K562 (cell line): Measurements from ENCODE around the gene MEAF6. TPM values are rescaled to one million over a fixed set of nuclear protein-coding genes. Genes with fewer than 3 reads are reported as not detected.

Experiments
- ATAC-seq: fragments of 200-7000 bp; cut with Tn5 transposase; 3 replicates; pipeline ENCODE4 v1.9.1; 2020; ENCODE audit warnings: moderate library complexity
- BruUV-seq: library from RNA; stranded (reverse); fragments of 400-500 nt; replicated peaks from 2 replicates; lab custom pipeline; 2021; lab: Mats Ljungman, UMichigan
- CTCF ChIA-PET: fragments of 300-600 bp; formaldehyde crosslinking; extraction: SDS; loops from one replicate; lab custom pipeline; 2021; ENCODE audit warnings: low intra/inter-chr PET ratio; lab: Yijun Ruan, JAX
- POLR2A ChIA-PET: fragments of 300-600, 350-650 bp; sonication (Branson Sonifier 250); formaldehyde crosslinking; extraction: SDS; loops from one replicate; lab custom pipeline; 2021; ENCODE audit warnings: antibody characterized with exemption, inconsistent platforms; lab: Yijun Ruan, JAX
- DNase-seq, 4 experiments: peaks; one replicate each; pipeline versions ENCODE4 v3.0.0 to v3.0.0-alpha.2; 2011 to 2018; ENCODE audit warnings: low spot score in 3 of 4, mixed read lengths in 3 of 4; ENCODE audit errors: extremely low read depth in 1 of 4
- FAIRE-seq: peaks from 2 replicates; lab custom pipeline; 2011; peaks lifted over from hg19 to GRCh38; lab: Jason Lieb, UNC
- H2AFZ ChIP-seq: 2 replicates; pipeline ENCODE4 v1.6.0; 2011; ENCODE audit warnings: low read depth, low read length, control low read depth, inconsistent platforms
- H3K27ac ChIP-seq: fragments of 200-600 bp; 3 replicates; pipeline ENCODE4 v1.8.0; 2011; ENCODE audit warnings: low read depth, mild to moderate bottlenecking, control low read depth, inconsistent platforms, low read length, moderate library complexity, mixed read lengths; ENCODE audit errors: extremely low read depth
- H3K27me3 ChIP-seq, 2 experiments: fragments of 300-600 bp in 1 of 2; 2 replicates in 1 of 2; 3 replicates in 1 of 2; pipeline versions ENCODE4 v1.6.0 to v1.8.0; 2011; ENCODE audit warnings: inconsistent platforms in 2 of 2, low read length in 2 of 2, mild to moderate bottlenecking in 1 of 2, mixed read lengths in 1 of 2, moderate library complexity in 1 of 2; ENCODE audit not compliant: control insufficient read depth in 2 of 2, insufficient read depth in 2 of 2
- H3K36me3 ChIP-seq: fragments of 300-600 bp; 3 replicates; pipeline ENCODE4 v1.8.0; 2011; ENCODE audit warnings: mild to moderate bottlenecking, low read length, inconsistent platforms; ENCODE audit not compliant: control insufficient read depth, insufficient read depth
- H3K4me1 ChIP-seq, 2 experiments: fragments of 200-600 bp in 1 of 2; replicated peaks in 1 of 2; 2 replicates in 1 of 2; 3 replicates in 1 of 2; pipeline versions ENCODE4 v1.5.1 to v1.8.0; 2011; ENCODE audit warnings: inconsistent platforms in 2 of 2, low read length in 2 of 2, mild to moderate bottlenecking in 1 of 2, mixed read lengths in 1 of 2, moderate library complexity in 1 of 2; ENCODE audit not compliant: control insufficient read depth in 2 of 2, insufficient read depth in 2 of 2
- H3K4me2 ChIP-seq: 2 replicates; pipeline ENCODE4 v1.6.1; 2011; ENCODE audit warnings: low read length, control low read depth, inconsistent platforms, mixed read lengths; ENCODE audit not compliant: insufficient read depth
- H3K4me3 ChIP-seq: fragments of 200-600 bp; sonication (generic), shearing (Covaris generic); 2 replicates; pipeline ENCODE4 v1.5.1; 2016; ENCODE audit warnings: control low read depth, inconsistent platforms
- H3K79me2 ChIP-seq: fragments of 200-600 bp; 3 replicates; pipeline ENCODE4 v1.8.0; 2011; ENCODE audit warnings: low read length, inconsistent platforms; ENCODE audit not compliant: control insufficient read depth, insufficient read depth
- H3K9ac ChIP-seq, 2 experiments: 2 replicates each; pipeline versions ENCODE4 v1.6.0 to v1.6.1; 2011; ENCODE audit warnings: low read depth in 2 of 2, low read length in 2 of 2, control low read depth in 1 of 2, inconsistent platforms in 1 of 2, mild to moderate bottlenecking in 1 of 2, mixed read lengths in 1 of 2; ENCODE audit not compliant: insufficient read depth in 1 of 2
- H3K9me1 ChIP-seq: one replicate; pipeline ENCODE4 v1.6.0; 2011; ENCODE audit warnings: inconsistent platforms, mild to moderate bottlenecking, low read length, moderate library complexity; ENCODE audit not compliant: control insufficient read depth, insufficient read depth
- H3K9me3 ChIP-seq: replicated peaks from 2 replicates; pipeline ENCODE4 v1.5.1; 2011; ENCODE audit warnings: low read depth, low read length, inconsistent platforms; ENCODE audit not compliant: control insufficient read depth, insufficient read depth
- H4K20me1 ChIP-seq: replicated peaks from 2 replicates; pipeline ENCODE4 v1.6.1; 2011; ENCODE audit warnings: low read length, inconsistent platforms, mixed read lengths; ENCODE audit not compliant: control insufficient read depth, insufficient read depth
- ATF7 ChIP-seq: fragments of 450-650 bp; IDR thresholded peaks from 2 replicates; pipeline ENCODE4 v1.7.1; 2014; ENCODE audit warnings: mild to moderate bottlenecking, moderate library complexity
- CBFA2T3 ChIP-seq: fragments of 450-650 bp; IDR thresholded peaks from 2 replicates; pipeline ENCODE4 v1.6.1; 2017
- ELF4 ChIP-seq: fragments of 450-650 bp; formaldehyde crosslinking; IDR thresholded peaks from 2 replicates; pipeline ENCODE4 v1.4.0; 2022; ENCODE audit warnings: missing genetic modification characterization
- FOXJ3 ChIP-seq: sonication (generic); formaldehyde crosslinking; IDR thresholded peaks from 2 replicates; pipeline ENCODE4 v1.4.0; 2020; ENCODE audit warnings: mild to moderate bottlenecking, missing genetic modification reagents
- KDM1A ChIP-seq, 2 experiments: fragments of 450-650 bp; IDR thresholded peaks; 2 replicates each; pipeline ENCODE4 v1.6.1; 2016; ENCODE audit warnings: mild to moderate bottlenecking in 2 of 2
- KLF13 ChIP-seq: fragments of 450-650 bp; IDR thresholded peaks from 2 replicates; pipeline ENCODE4 v1.6.1; 2016; ENCODE audit warnings: missing genetic modification characterization, low read depth, mild to moderate bottlenecking, missing compliant biosample characterization, moderate library complexity, borderline replicate concordance
- LARP7 ChIP-seq: fragments of 450-650 bp; IDR thresholded peaks from 2 replicates; pipeline ENCODE4 v1.6.1; 2016
- NFYB ChIP-seq: IDR thresholded peaks from 2 replicates; pipeline ENCODE4 v1.6.1; 2011; ENCODE audit warnings: mild to moderate bottlenecking, moderate library complexity; ENCODE audit not compliant: insufficient read length; ENCODE audit errors: extremely low read depth
- NUFIP1 ChIP-seq: fragments of 450-650 bp; IDR thresholded peaks from 2 replicates; pipeline ENCODE4 v1.6.1; 2018; ENCODE audit not compliant: partially characterized antibody
- PHF8 ChIP-seq: fragments of 200-600 bp; sonication (generic); IDR thresholded peaks from 2 replicates; pipeline ENCODE4 v1.6.1; 2012; ENCODE audit warnings: mixed run types, mild to moderate bottlenecking, inconsistent platforms, low read length, moderate library complexity, borderline replicate concordance
- POLR3G ChIP-seq: IDR thresholded peaks from 2 replicates; pipeline ENCODE4 v1.6.1; 2011; ENCODE audit not compliant: insufficient read length, insufficient replicate concordance; ENCODE audit errors: extremely low read depth
- SNIP1 ChIP-seq: fragments of 450-650 bp; IDR thresholded peaks from 2 replicates; pipeline ENCODE4 v1.7.1; 2017; ENCODE audit warnings: low read depth, mild to moderate bottlenecking
- SPI1 ChIP-seq: IDR thresholded peaks from 2 replicates; pipeline ENCODE4 v1.6.1; 2011; ENCODE audit warnings: low read depth, low read length, control low read depth, borderline replicate concordance
- STAT5A ChIP-seq: IDR thresholded peaks from 2 replicates; pipeline ENCODE4 v1.6.1; 2012; ENCODE audit warnings: low read length, inconsistent platforms, borderline replicate concordance
- YBX1 ChIP-seq: fragments of 450-650 bp; IDR thresholded peaks from 2 replicates; pipeline ENCODE4 v1.7.1; 2016; ENCODE audit warnings: mild to moderate bottlenecking
- ZNF23 ChIP-seq: fragments of 250-450 bp; sonication (Bioruptor Pico); IDR thresholded peaks from 2 replicates; pipeline ENCODE4 v1.4.0; 2020; ENCODE audit warnings: mild to moderate bottlenecking
- ZNF274 ChIP-seq: IDR thresholded peaks from 2 replicates; pipeline ENCODE4 v1.6.1; 2011; ENCODE audit warnings: low read depth, mild to moderate bottlenecking, low read length, moderate library complexity, borderline replicate concordance
- WGBS: fragments of 100-300 bp; shearing (Covaris generic); methylation state at CpG from one replicate; pipeline ENCODE4 v1.1.6; 2016; ENCODE audit warnings: low coverage, mixed read lengths; ENCODE audit not compliant: insufficient coverage; ENCODE audit errors: missing lambda C conversion rate; 5-methylcytosine and 5-hydroxymethylcytosine counted together
- in situ Hi-C: fragments of 300-500 bp; cut with MboI; formaldehyde crosslinking; loops from 4 replicates; pipeline ENCODE4 v1.15.0; 2018; ENCODE audit warnings: inconsistent platforms, mixed read lengths
- intact Hi-C: fragments of 100-400 bp; cut with micrococcal nuclease; formaldehyde crosslinking; loops from 2 replicates; pipeline ENCODE4 v1.14.2; 2022
- polyA plus RNA-seq, 8 experiments: library from polyadenylated mRNA; depleted of rRNA in 4 of 8; stranded (reverse) in 5 of 8; unstranded in 3 of 8; fragments of >200 nt; fragmentation: Nextera tagmentation in 2 of 8; fragmentation: Illumina TruSeq in 1 of 8; extraction: Ambion mirVana in 2 of 8; extraction: Trizol in 1 of 8; gene quantifications; 2 replicates each; pipeline versions ENCODE4 v1.2.1 to v1.2.3, GENCODE V29; 2011 to 2014; ENCODE audit warnings: inconsistent platforms in 1 of 8, missing spikeins in 1 of 8
- total RNA-seq, 7 experiments: library from RNA; depleted of rRNA in 6 of 7; stranded (reverse); fragments of >200 nt in 6 of 7; fragmentation: Illumina TruSeq in 2 of 7; extraction: Trizol in 2 of 7; gene quantifications; 2 replicates each; pipeline versions ENCODE4 v1.2.1 to v1.2.3, GENCODE V29; 2011 to 2021; ENCODE audit warnings: low replicate concordance in 1 of 7
- TF ChIP-seq, protein P1 (sequence below): sonication (generic); formaldehyde crosslinking; IDR thresholded peaks from 2 replicates; pipeline ENCODE4 v1.5.0; 2020; ENCODE audit warnings: missing genetic modification reagents
- TF ChIP-seq, protein P2 (sequence below): fragments of 250-450 bp; sonication (Bioruptor Pico); IDR thresholded peaks from 2 replicates; pipeline ENCODE4 v1.5.0; 2020; ENCODE audit warnings: mild to moderate bottlenecking
- TF ChIP-seq, protein P3 (sequence below): sonication (generic); formaldehyde crosslinking; IDR thresholded peaks from 2 replicates; pipeline ENCODE4 v1.8.1; 2023; ENCODE audit warnings: mild to moderate bottlenecking, missing genetic modification reagents, moderate library complexity

The MEAF6 gene
- total and polyA plus RNA-seq, 9 of the 15 experiments (the other 6 are each of a cell fraction or from before 2014, with no cell fraction given), result 55.0 to 151 (median 92.3) TPM

DNA sequence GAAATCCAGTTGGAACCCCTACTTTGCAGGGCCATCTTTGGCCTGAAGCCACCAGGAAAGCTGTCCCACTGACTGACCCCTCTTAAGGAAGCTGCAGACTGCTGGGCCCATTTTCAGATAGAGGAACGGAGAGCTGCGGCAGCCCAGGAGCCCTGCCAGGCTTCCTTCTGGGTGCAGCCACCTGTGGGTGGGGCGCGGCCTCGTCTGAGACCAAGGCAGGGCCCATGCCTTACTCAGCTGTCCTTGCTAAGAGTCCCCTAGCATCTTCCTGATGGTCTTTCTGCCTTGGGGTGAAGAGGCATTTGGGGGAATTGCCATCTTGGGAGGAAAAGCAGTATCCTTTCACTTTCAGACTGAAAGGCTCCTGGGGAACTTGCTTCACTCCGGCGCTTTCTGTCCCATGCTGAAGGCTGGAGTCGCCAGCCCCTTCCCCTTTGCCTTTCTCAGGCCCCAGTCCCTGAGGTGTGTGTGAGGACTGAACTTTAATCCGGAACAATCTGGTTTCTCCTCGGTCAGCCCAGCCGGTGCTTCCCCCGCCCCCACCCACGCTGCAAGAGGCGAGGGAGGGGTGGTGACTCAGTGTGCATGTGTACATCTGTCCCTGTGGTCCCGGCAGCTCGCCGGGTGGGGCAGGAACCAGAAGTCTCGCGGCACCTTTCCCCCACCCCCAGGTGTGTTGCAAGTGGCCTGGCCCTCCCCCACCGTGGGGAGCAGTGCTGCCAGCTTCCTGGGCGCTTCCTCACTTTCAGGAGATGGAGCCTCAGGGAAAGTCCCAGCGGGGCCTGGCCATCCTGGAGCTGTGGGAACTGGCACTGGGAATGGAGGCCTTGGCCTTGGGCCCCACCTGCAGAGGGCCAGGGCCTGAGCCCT lies 35.1 kb downstream of the MEAF6 start:
- peak; percentile 94 for FAIRE-seq
- peaks cover 90% of the 10 kb centered on the region for H3K36me3 ChIP-seq
- CTCF ChIA-PET, result no interaction called here
- TF ChIP-seq POLR3G, result no peak
- TF ChIP-seq, protein P1, sequence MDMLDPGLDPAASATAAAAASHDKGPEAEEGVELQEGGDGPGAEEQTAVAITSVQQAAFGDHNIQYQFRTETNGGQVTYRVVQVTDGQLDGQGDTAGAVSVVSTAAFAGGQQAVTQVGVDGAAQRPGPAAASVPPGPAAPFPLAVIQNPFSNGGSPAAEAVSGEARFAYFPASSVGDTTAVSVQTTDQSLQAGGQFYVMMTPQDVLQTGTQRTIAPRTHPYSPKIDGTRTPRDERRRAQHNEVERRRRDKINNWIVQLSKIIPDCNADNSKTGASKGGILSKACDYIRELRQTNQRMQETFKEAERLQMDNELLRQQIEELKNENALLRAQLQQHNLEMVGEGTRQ, result no peak
- TF ChIP-seq ZNF23 (CRISPR knock-in tag), result 0 out of 2 replicates have a peak, but pooled peaks have one; percentile 6
- TF ChIP-seq SNIP1, result no peak
- TF ChIP-seq, protein P2, sequence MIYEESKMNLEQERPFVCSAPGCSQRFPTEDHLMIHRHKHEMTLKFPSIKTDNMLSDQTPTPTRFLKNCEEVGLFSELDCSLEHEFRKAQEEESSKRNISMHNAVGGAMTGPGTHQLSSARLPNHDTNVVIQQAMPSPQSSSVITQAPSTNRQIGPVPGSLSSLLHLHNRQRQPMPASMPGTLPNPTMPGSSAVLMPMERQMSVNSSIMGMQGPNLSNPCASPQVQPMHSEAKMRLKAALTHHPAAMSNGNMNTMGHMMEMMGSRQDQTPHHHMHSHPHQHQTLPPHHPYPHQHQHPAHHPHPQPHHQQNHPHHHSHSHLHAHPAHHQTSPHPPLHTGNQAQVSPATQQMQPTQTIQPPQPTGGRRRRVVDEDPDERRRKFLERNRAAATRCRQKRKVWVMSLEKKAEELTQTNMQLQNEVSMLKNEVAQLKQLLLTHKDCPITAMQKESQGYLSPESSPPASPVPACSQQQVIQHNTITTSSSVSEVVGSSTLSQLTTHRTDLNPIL (CRISPR knock-in tag), result no peak
- TF ChIP-seq NUFIP1, result no peak
- TF ChIP-seq ZNF274, result no peak
- TF ChIP-seq NFYB, result no peak
- TF ChIP-seq YBX1, result no peak
- TF ChIP-seq CBFA2T3, result peak; percentile 75
- TF ChIP-seq, protein P3, sequence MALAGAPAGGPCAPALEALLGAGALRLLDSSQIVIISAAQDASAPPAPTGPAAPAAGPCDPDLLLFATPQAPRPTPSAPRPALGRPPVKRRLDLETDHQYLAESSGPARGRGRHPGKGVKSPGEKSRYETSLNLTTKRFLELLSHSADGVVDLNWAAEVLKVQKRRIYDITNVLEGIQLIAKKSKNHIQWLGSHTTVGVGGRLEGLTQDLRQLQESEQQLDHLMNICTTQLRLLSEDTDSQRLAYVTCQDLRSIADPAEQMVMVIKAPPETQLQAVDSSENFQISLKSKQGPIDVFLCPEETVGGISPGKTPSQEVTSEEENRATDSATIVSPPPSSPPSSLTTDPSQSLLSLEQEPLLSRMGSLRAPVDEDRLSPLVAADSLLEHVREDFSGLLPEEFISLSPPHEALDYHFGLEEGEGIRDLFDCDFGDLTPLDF (CRISPR knock-in tag), result no peak
- no peak for TF ChIP-seq ELF4 (CRISPR knock-in tag)
- TF ChIP-seq STAT5A, result 0 out of 2 replicates have a peak, but pooled peaks have one; percentile 15
- peak in 1 of 2 experiments; percentile 77; a peak in 3 of 4 replicates for TF ChIP-seq KDM1A (IDR thresholded peaks at IDR 0.05)
- peak; percentile 50; the same call in 1 of the 2 replicates for TF ChIP-seq PHF8
- TF ChIP-seq ATF7, result no peak; the same call in none of the 2 replicates
- TF ChIP-seq KLF13 (tag), result no peak
- 0 out of 2 replicates have a peak, but pooled peaks have one; percentile 3 for TF ChIP-seq SPI1
- no peak for TF ChIP-seq FOXJ3 (CRISPR knock-in tag)
- no peak for TF ChIP-seq LARP7

More for the DNA sequence above, 35.1 kb downstream of the MEAF6 start:
- Histone ChIP-seq H3K27ac (peak overlapping the region; percentile 94), H3K9ac (peak overlapping the region; percentile 86 to 98), H4K20me1 (peaks cover 43% of the 10 kb centered on the region), H3K9me3 (no peaks in the 10 kb centered on the region), H3K4me1 (peaks cover 52 to 74% of the 10 kb centered on the region in 2 experiments), H3K4me2 (peak overlapping the region; percentile 96), H2AFZ (peak overlapping the region; percentile 57; the same call in 1 of the 2 replicates), H3K9me1 (peaks cover 7% of the 10 kb centered on the region), H3K4me3 (peak overlapping the region; percentile 35), H3K27me3 (no peaks in the 10 kb centered on the region), H3K79me2 (peaks cover 58% of the 10 kb centered on the region)
- intact Hi-C loops (loop anchor here (10.0 kb wide), 1 partner anchor 75 kb away; the partner anchor contains the start of genes DNALI1 and SNIP1), in situ Hi-C loops (no loop called here)
- peak; percentile 85 for ATAC-seq
- POLR2A ChIA-PET, result interaction anchor here (0.7 to 7.6 kb wide), 17 partner anchors 6 to 286 kb away, joined by 3 to 118 read pairs (median 5); partner anchors contain the start of genes EPHA10, GNL2, MEAF6 and SNIP1
- peak; percentile 92 to 97 (median 94) for DNase-seq
- 8% methylated on average over 22 of the region's 22 CpGs for WGBS
- TSS peak; percentile 87 for BruUV-seq
